Gastrocnemius medialis (tissue), 4 donors: ENCODE measurements around the gene RABGAP1L.

ENCODE experiments used
- CTCF ChIP-seq, 5 experiments: fragments of 450-650 bp in 3 of 5; fragments of 200-600 bp in 2 of 5; sonication (generic) in 2 of 5; IDR thresholded peaks in 4 of 5; conservative IDR thresholded peaks in 1 of 5; 1 replicate in 4 of 5; 2 replicates in 1 of 5; pipeline ENCODE4 v1.5.1; 2016 to 2019; ENCODE audit warnings: antibody characterized with exemption in 5 of 5, mild to moderate bottlenecking in 3 of 5, moderate library complexity in 3 of 5
- POLR2A ChIP-seq, 2 donors: fragments of 450-650 bp; IDR thresholded peaks; one replicate each; pipeline ENCODE4 v1.6.1; 2017; ENCODE audit warnings: antibody characterized with exemption in 2 of 2, mild to moderate bottlenecking in 2 of 2, moderate library complexity in 2 of 2

GRCh38 chr1:174652569-174653280, 493.4 kb downstream of the RABGAP1L start:
- TF ChIP-seq CTCF (IDR thresholded peaks at IDR 0.05 in 4 of 5, conservative IDR thresholded peaks at IDR 0.05 in 1 of 5): no peak
- no peak for TF ChIP-seq POLR2A (IDR thresholded peaks at IDR 0.05)
